ENCODE results near the gene TRAPPC2L.

TRAPPC2L gene

GRCh38 chr16:88874938-88875599 is 18.1 kb downstream of the TRAPPC2L start:
- no peak for FAIRE-seq
- DNase-seq (ENCODE audit: insufficient read length, low spot score): no peak

DNA sequence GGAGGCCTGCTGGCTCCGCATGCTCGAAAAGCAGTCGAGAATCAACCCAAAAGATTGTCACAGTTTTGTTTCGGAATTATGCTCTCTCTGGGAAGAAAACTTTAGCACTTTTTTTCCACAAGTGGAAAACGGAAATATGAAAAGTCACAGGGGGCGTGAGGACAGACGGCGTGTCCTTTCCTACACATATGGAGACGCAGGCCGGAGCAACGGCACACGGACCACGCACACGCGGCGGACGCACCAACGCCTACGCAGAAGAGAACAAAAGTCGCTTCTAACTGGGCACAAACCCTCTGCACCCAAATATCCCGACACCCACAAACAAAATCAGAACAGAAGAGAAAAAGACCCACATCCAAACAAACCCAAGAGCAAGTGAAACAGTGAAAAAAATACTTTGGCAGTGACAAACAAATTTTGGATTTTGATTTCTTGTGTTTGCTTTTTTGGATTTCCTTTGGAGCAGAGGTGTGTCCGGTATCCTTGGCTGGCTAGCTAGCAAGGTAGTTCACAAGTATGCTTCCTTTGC is 18.8 kb downstream of the TRAPPC2L start:
- FAIRE-seq: no peak
- DNase-seq (ENCODE audit: insufficient read length, low spot score): no peak

GRCh38 chr16:88876942-88877526 is 20.1 kb downstream of the TRAPPC2L start:
- no peak for FAIRE-seq
- no peak for DNase-seq (ENCODE audit: insufficient read length, low spot score)

- DNase-seq (ENCODE audit: insufficient read length, low spot score) (no peak), FAIRE-seq (no peak)
Observed at GRCh38 chr16:88877564-88878289, 20.8 kb downstream of the TRAPPC2L start.

GRCh38 chr16:88878356-88878755 is 21.4 kb downstream of the TRAPPC2L start:
- FAIRE-seq: no peak

DNA sequence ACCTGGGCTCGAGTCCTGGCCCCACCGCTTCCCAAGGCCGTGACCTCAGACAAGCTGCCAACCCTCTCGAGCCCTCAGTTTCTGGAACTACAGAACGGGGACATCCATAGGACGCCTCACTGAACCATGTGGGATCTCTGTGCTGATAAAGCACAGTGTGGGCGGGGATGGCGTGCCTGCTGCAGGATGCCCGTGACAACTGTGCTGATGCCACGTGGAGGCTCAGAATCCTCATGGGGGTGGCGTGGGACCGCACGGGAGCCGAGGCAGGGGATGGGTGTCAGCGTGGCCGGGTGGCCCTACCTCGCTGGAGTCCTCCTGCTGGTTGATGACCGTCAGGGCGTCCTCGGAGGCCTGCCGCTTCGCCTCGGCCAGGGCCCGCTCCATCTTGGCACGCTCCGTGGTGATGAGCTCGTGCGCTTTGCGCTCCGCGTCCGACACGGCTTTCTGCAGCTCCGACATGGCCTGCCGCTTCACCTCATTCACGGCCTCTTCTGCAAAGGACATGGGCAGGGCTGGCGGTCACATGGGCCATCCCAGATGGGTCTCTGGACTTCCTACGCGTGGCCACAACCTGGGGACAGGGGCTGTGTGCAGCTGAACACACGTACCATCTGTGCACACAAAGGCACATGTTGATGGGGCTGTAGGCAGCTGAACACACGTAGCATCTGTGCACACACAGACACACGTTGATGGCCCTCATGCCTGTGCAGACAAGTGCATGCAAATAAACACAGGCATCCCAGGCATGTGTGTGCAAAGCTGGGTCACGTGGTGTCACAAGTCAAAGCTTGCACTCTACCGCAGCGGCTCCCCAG is 22.2 kb downstream of the TRAPPC2L start:
- no peak for DNase-seq (ENCODE audit: insufficient read length, low spot score)
- FAIRE-seq: no peak

More at GRCh38 chr16:88878356-88878755, 21.4 kb downstream of the TRAPPC2L start:
- no peak for DNase-seq (ENCODE audit: insufficient read length, low spot score)

- no peak for DNase-seq (ENCODE audit: insufficient read length, low spot score)
- no peak for FAIRE-seq
Observed at GRCh38 chr16:88879788-88880055, 22.8 kb downstream of the TRAPPC2L start.

GRCh38 chr16:88880226-88881006 is 23.5 kb downstream of the TRAPPC2L start:
- DNase-seq (ENCODE audit: insufficient read length, low spot score) (no peak), FAIRE-seq (no peak)

DNA sequence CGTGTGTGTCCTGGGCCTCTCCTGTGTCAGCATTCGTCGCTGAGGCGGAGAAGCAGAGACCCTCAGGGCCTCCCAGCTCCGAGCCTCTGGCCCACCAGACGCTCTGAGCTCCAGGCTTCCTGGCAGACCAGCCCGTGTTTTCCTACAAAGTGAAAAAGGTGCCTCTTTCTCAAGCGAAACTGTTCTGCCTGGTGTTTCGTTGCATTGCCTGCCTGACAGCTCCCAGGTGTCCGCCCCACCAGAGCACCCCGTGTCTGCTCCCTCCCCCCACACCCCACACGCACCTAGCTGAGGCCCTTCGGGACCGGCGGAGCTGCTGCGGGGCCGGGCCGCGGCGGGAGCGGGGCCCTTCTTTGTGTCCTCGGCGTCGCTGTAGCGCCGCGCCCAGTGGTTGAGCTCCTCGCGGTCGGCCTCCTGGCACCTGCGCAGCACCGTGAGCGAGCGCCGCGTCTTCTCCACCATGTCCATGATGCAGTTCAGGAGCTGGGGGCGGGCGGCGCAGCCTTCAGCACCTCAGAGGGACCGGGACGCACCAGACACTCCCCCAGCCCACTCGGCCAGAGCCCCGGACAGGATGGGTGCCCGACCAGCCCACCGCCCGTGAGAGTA is 24.2 kb downstream of the TRAPPC2L start:
- FAIRE-seq: no peak
- no peak for DNase-seq (ENCODE audit: insufficient read length, low spot score)

DNA sequence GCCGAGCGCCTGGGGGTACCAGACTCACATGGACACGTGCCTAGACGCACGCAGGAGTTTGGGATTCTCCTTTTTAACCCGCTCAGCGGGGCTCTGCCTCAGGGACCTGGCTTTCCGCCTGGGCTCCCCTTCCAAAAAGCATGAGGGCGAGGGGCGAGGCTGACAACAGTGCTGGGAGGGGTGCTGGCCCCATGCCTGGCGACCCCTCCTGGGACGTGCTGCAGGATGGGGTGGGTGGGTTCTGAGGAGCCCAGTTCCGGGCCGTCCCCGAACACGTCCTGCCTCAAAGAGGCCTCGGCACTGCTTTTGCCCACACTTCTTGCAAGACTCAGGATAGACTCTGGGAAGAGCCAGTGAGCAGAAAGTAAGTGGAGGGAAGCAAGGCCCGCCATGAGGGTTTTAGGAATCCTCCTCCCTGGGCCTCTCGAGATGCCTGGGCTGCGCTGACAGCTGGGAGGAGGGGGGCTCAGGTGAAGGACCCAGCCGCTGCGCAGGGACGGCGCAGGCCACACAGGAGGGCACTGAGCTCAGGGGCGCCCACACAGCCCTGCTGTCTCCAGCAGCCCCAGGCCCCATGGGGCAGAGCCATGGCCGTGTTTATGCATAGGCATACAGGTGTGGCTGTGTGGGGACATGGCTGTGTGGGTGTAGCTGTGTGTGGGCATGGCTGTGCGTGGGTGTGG is 24.9 kb downstream of the TRAPPC2L start:
- DNase-seq (ENCODE audit: insufficient read length, low spot score) (no peak), FAIRE-seq (no peak)

DNA sequence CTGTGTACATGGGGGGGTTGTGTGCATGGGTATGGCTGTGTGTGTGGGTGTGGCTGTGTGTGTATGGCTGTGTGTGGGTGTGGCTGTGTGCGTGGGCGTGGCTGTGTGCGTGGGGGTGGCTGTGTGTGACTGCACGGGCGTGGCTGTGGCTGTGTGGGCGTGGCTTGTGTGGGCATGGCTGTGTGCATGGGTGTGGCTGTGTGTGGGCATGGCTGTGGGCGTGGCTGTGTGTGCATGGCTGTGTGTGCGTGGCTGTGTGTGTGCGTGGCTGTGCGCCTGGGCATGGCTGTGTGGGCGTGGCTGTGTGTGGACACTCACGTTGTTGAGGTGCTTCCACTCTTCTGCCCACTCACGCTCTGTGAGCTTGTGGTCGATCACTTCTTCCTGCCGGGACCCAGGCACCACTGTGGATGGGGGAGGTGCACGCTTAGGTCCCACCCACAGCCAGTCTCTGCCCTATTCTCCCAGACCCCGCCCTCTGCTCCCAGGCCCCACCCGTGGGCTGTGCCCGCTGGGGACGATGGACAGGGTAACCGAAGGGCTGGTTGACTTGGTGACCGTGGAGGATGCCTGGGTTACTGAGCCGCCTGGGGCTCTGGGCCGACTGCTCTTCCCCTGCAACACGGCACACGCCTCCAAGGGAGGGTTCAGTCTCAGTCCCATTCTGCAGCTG is 25.6 kb downstream of the TRAPPC2L start:
- no peak for DNase-seq (ENCODE audit: insufficient read length, low spot score)
- FAIRE-seq: no peak

- DNase-seq (ENCODE audit: insufficient read length, low spot score): no peak
- FAIRE-seq: no peak
Observed at GRCh38 chr16:88883117-88883895, 26.4 kb downstream of the TRAPPC2L start.

DNA sequence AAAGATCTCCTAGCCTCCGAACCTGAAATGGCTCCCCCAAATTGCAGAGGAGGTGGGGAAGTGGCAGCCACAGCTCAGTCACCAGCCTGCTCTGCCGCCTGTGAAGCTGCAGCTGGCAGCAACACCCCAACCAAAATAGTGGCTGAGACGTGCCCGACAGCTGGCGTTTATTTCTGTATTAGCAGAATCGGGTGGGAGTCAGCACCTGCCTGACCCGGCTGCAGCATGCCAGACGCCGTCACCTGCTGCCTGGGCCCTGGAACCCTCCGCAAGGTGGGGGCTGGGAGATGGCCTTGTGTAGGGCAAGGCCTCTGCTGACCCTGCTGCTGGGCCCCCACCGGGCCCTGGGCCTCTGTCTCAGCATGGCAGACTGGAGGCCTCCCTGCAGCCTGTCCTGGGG is 27.0 kb downstream of the TRAPPC2L start:
- DNase-seq (ENCODE audit: insufficient read length, low spot score) (no peak), FAIRE-seq (no peak)

DNA sequence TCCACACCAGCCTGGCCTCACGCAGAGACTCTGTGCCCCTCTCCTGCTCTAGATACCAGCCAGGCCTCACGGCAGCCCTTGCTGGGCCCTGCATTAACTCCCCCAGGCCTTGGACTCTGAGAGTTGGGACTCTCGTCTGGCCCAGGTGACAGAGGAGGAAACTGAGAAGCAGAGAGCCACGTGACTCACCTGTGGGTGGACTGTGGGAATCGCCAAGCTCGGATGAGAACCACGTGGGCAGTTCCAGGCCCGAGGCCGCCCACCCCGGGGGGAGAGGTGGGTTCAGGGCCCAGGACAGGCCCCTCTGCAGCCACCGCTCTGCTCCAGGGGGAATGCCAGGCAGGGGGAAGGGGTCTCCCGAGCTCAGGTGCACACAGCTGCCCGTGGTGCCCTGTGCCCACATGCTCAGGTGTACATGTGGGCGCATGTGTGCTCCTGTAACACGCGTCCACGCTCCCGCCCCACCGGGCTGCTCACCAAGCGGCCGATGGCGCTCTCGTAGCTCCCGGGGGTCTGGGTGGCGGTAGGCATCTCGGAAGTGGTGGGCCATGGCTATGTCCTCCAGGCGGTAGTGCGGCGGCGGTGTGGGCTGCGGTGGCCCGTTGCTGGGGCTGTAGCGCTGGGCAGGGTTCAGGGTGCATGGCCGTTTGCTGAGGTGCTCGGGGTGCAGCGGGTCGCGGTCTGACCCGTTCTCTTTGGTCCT is 27.8 kb downstream of the TRAPPC2L start:
- DNase-seq (ENCODE audit: insufficient read length, low spot score) (no peak), FAIRE-seq (no peak)

DNA sequence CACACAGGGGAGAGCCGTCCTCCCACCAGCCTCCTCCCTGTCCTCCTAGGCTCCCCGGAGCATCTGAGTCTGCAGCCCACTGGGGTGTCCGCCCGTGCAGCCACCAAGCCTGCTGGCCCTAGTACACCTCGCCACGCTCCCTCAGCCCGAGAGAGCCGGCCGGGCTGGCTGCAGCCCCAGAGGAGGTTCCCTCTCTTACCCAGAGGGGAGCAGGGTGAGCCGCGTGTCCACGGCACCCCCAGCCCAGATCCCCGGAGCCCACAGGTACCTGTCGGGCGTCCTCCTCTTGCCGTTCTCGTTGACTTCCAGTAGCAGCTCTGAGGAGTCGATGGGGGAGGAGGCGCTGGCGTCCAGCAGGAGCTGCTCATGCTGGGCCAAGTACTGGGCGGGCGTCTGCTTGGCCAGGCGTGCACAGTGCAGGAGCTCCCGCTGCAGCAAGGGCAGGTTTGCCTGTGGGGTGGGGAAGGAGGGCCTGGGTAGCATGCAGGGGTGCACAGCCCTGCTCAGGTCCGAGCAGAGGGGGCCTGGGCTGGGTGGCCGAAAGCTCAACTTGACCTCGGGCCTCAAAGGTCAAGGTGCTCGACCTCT is 28.9 kb downstream of the TRAPPC2L start:
- FAIRE-seq: no peak
- DNase-seq (ENCODE audit: insufficient read length, low spot score): no peak

- FAIRE-seq: no peak
- DNase-seq (ENCODE audit: insufficient read length, low spot score): no peak
Observed at GRCh38 chr16:88886420-88886844, 29.5 kb downstream of the TRAPPC2L start.

All from GM19239 (cell line).